GM12878 (cell line): ENCODE measurements around the gene SLAIN2. TPM values are rescaled to one million over a fixed set of nuclear protein-coding genes. Genes with fewer than 3 reads are reported as not detected.

Source experiments
- BCLAF1 ChIP-seq: fragments of 450-650 bp; IDR thresholded peaks from 2 replicates; pipeline ENCODE4 v1.6.1; 2017; ENCODE audit warnings: antibody characterized with exemption, mild to moderate bottlenecking, moderate library complexity
- CHD2 ChIP-seq: IDR thresholded peaks from 2 replicates; pipeline ENCODE4 v1.6.1; 2011; ENCODE audit warnings: low read depth, low read length, improper control_type of control experiment, borderline replicate concordance
- GATAD2B ChIP-seq: fragments of 450-650 bp; conservative IDR thresholded peaks from 2 replicates; pipeline ENCODE4 v1.6.1; 2017; ENCODE audit warnings: low read depth, mild to moderate bottlenecking, moderate library complexity
- IKZF1 ChIP-seq: fragments of 450-650 bp; conservative IDR thresholded peaks from 2 replicates; pipeline ENCODE4 v1.6.1; 2017; ENCODE audit warnings: antibody characterized with exemption, mild to moderate bottlenecking
- MEF2B ChIP-seq: fragments of 450-650 bp; IDR thresholded peaks from 2 replicates; pipeline ENCODE4 v1.6.1; 2018; ENCODE audit warnings: mild to moderate bottlenecking, moderate library complexity; ENCODE audit not compliant: partially characterized antibody, poor library complexity, severe bottlenecking
- MYC ChIP-seq: IDR thresholded peaks from 2 replicates; pipeline ENCODE4 v1.6.1; 2011; ENCODE audit warnings: mild to moderate bottlenecking, low read length, moderate library complexity, inconsistent platforms; ENCODE audit not compliant: insufficient read depth, insufficient replicate concordance, insufficient read length, severe bottlenecking
- PBX3 ChIP-seq: IDR thresholded peaks from 2 replicates; pipeline ENCODE4 v1.6.1; 2011; ENCODE audit warnings: mild to moderate bottlenecking, low read depth, low read length, moderate library complexity; ENCODE audit not compliant: insufficient replicate concordance
- POLR2AphosphoS2 ChIP-seq: IDR thresholded peaks from 2 replicates; pipeline ENCODE4 v1.6.1; 2011; ENCODE audit warnings: low read depth, mild to moderate bottlenecking, low read length, improper control_type of control experiment, moderate library complexity
- TCF7 ChIP-seq: IDR thresholded peaks from 2 replicates; pipeline ENCODE4 v1.6.1; 2014; ENCODE audit warnings: antibody characterized with exemption, borderline replicate concordance
- ZBTB11 ChIP-seq: fragments of 450-650 bp; formaldehyde crosslinking; IDR thresholded peaks from 2 replicates; pipeline ENCODE4 v1.5.0; 2022; ENCODE audit warnings: mild to moderate bottlenecking, missing genetic modification characterization
- polyA plus RNA-seq, 11 experiments: library from polyadenylated mRNA; depleted of rRNA in 4 of 11; unstranded in 6 of 11; stranded (reverse) in 5 of 11; fragments of >200 nt; fragmentation: Nextera tagmentation in 4 of 11; fragmentation: Illumina TruSeq in 1 of 11; extraction: Ambion mirVana in 4 of 11; extraction: Trizol in 1 of 11; gene quantifications; 1 replicate in 1 of 11; 2 replicates in 10 of 11; pipeline versions ENCODE4 v1.2.1 to v1.2.3, GENCODE V29; 2011 to 2016; ENCODE audit warnings: inconsistent platforms in 2 of 11, missing spikeins in 2 of 11, low read depth in 1 of 11
- total RNA-seq, 4 experiments: library from RNA; depleted of rRNA in 3 of 4; stranded (reverse); fragments of >200 nt in 3 of 4; fragmentation: Illumina TruSeq in 1 of 4; extraction: Trizol in 1 of 4; gene quantifications; 2 replicates each; pipeline versions ENCODE4 v1.2.1 to v1.2.3, GENCODE V29; 2013 to 2021

Gene SLAIN2
- total and polyA plus RNA-seq, 10 of the 15 experiments (the other 5 are each of a cell fraction or from before 2014, with no cell fraction given): 4.3 to 96.6 (median 25.4) TPM

- TF ChIP-seq MYC (no peak), TCF7 (no peak), CHD2 (no peak), MEF2B (no peak), ZBTB11 (no peak), IKZF1 (no peak), POLR2AphosphoS2 (no peak), PBX3 (no peak), GATAD2B (no peak), BCLAF1 (no peak)
Observed at GRCh38 chr4:48297256-48297846, 44.0 kb upstream of the SLAIN2 start (continued).
